ENCODE measurements around the gene S1PR4.
"Not testable (repeated sequence)": the region's sequence is repeated elsewhere in the genome, so short reads cannot be mapped to it uniquely, and the experiment has no call there.

Gene S1PR4

DNA sequence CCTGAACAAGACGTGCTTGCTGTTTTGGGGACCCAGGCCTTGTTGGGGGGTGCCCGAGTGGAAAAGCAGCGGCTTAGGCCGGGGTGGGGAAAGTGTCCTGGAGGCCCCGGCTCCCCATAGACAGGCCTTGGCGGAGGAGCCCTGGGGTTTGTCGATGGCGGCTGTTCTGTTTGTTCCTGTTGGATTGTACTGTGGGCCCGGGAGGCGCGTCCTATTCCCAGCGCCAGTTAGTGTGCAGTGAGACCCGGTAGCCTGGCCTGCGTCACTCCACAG is 18.3 kb downstream of the S1PR4 start:
- DNase-seq, result no peak

DNA sequence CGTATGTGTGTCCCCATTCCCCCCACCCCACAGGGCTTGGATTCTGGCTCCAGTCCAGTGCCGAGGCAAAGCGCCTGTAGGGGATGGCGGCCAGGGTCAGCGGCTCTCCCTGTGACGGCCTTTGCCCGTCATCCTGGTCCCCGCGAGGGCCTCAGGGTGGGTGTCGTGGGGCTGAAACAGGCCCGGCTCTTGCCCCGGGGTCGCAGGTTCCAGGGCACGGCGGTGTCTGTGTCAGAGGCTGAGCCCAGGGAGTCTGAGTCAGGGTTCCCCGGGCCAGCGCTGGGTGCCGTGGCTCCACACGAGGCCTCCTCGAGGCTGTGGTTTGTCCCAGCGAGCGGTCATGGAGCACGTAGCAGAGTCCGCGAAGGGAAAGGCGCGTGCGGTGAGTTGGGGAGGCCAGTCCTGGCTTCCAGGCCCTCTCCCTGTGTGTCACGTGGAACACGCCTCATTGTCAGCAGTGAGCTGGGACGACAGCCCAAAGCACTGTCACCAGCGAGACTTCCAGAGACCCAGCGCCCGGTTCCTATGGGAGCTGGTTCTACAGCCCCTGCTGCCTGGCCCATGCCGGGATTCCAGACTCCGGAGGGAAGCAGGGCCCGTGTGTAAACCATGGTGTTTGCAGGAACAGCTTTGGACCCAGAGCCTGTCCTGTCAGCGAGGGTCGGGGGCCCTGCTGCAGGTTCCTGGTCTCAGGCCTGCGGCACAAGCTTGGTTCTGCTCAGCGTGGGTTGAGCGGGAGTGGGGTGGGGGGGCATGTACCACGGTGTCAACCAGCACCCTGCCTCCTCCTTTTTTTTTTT is 20.5 kb downstream of the S1PR4 start:
- DNase-seq, result no peak

DNA sequence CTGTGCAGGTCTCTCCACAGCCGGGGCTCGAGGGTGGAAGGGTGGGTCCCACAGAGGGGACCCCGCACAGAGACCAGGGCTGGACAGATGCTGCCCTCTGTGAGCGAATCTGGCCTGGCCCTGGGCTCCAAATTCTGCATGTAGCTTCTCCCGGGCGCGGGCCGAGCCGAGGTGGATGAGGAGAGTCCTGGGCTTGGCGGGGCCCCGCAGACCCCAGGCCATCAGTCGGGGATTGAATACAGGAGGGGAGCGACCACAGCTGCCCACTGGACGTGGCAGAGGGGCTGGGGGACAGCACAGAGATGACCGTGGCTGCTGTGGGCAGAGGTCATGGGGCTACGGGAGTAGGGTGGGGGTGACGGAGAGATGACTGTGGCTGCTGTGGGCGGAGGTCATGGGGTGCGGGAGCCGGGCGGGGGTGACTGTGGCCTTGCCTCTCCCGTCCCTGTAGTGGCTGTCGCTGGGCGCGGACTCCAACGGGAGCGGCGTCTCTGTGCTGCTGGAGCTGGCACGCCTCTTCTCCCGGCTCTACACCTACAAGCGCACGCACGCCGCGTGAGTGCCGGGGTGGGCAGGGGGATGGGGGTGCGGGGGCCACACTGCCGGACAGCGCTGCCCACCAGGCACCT is 22.6 kb downstream of the S1PR4 start:
- DNase-seq, result no peak

DNA sequence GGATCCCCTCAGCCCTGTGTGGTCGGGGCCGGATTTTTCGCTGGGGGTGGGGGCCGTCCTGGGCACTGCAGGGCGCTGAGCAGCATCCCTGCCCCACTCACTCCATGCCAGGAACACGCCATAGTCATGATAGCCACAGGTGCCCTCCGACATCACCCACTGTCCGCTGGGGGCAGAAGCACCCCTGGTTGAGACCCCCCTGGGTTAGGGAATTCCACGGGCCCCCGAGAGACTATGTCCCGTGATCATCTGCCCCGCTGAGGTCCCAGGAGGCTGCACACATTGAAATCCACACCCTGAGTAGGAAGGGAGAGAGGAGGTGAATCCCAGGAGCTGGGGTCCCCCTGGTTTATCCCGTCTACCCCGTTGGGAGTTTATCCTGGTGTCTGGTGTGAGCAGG is 23.3 kb downstream of the S1PR4 start:
- no peak for DNase-seq

DNA sequence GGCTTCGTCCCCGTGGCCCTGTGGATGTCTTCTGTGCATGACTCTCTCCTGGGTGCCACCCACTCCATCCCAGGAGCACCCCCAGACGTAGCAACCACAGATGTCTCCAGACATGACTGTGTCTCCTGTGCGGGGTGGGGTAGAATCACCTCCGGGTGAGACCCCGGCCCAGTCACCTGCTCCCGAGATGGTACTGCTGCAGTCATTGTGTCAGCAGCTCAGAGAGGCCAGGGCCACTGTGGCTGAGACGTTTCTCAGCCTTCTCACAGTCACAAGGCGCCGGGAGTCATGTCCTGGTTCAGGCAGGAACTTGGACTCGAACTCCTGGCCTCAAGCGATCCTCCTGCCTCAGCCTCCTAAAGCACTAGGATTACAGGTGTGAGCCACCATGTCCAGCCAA is 23.8 kb downstream of the S1PR4 start:
- no peak for DNase-seq

DNA sequence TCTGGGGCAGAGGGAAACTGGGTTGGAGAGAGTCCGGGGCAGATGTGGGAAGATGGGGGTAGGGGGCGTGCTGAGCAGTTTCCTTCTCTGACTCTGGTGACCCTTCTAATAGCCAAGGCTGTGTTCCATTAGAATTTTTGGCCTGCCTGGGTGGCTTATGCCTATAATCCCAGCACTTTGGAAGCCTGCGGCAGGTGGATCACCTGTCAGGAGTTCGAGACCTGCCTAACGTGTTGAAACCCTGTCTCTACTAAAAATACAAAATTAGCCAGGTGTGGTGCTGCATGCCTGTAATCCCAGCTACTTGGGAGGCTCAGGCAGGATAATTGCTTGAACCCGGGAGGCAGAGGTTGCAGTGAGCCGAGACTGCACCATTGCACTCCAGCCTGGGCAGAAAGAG is 24.3 kb downstream of the S1PR4 start:
- not testable (repeated sequence) for DNase-seq

DNA sequence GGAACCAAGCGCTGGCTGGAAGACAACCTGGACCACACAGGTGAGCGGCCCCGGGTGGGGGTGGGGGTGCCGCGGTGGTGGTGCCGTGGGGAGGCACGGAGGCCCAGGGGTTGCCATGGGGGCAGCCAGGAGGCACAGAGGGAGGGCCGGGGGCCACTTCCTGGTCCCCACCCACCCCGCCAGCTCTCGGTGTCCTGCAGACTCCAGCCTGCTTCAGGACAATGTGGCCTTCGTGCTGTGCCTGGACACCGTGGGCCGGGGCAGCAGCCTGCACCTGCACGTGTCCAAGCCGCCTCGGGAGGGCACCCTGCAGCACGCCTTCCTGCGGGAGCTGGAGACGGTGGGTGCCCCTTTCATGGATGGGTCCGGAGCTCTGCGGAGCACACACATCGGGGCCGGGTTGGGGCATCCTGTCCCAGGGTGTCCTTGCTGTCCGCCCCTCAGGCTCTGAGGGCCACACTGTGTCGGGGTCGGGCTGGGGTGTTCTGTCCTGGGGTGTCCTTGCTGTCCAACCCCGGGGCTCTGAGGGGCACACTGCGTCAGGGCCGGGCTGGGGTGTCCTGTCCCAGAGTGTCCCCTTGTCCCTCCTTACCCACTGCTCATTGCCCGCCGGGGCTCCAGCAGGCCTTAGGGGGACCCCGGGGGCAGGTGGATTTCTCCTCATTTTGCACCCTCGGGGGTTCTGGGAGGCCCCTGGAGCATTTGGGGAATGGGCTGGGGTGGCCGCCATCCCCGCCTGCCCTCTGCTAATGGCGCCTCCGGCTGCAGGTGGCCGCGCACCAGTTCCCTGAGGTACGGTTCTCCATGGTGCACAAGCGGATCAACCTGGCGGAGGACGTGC is 25.5 kb downstream of the S1PR4 start:
- no peak for DNase-seq

DNA sequence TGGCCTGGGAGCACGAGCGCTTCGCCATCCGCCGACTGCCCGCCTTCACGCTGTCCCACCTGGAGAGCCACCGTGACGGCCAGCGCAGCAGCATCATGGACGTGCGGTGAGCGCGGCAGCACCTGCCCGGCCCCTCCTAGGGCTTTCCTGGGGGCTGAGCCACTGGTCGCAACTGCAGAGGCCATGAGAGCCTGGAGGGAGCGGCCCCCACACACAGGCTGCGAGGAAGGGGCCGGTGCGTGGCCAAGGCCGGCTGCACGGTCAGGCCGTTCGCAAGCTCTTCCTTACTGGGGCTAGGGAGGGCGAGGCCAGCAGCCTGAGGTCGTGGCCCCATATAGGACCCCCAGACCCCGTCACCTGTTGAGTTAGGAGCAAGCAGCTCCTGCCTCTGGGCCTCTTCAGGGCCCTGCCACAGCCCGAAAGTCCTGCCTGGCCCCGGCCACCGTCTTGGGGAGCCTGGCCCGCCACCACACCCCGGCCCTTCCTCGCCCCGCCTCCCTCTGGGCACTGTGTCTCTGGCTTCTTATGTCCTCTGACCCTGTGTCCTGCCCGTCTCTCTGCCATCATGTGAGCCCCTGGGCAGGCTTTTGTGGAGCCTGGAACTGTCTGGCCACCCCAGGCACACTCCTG is 26.2 kb downstream of the S1PR4 start:
- DNase-seq, result no peak

DNA sequence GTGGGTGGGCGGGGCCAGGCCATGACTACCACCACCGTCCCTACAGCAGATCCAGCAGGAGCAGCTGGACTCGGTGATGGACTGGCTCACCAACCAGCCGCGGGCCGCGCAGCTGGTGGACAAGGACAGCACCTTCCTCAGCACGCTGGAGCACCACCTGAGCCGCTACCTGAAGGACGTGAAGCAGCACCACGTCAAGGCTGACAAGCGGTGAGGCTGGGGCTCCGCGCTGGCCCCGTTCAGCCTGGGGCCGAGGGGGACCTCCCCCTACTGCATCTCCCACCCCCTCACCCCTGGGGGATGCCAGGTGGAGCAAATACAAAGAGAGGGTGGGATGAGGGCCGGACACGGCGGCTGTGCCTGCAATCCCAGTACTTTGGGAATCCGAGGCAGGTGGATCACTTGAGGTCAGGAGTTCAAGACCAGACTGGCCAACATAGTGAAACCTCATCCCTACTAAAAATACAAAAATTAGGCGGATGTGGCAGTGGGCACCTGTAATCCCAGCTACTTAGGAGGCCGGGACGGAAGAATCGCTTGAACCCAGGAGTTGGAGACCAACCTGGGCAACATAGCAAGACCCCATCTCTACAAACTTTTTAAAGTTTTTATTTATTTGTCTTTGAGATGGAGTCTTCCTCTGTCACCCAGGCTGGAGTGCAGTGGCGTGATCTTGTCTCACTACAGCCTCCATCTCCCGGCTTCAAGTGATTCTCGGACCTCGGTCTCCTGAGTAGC is 27.8 kb downstream of the S1PR4 start:
- no peak for DNase-seq

DNA sequence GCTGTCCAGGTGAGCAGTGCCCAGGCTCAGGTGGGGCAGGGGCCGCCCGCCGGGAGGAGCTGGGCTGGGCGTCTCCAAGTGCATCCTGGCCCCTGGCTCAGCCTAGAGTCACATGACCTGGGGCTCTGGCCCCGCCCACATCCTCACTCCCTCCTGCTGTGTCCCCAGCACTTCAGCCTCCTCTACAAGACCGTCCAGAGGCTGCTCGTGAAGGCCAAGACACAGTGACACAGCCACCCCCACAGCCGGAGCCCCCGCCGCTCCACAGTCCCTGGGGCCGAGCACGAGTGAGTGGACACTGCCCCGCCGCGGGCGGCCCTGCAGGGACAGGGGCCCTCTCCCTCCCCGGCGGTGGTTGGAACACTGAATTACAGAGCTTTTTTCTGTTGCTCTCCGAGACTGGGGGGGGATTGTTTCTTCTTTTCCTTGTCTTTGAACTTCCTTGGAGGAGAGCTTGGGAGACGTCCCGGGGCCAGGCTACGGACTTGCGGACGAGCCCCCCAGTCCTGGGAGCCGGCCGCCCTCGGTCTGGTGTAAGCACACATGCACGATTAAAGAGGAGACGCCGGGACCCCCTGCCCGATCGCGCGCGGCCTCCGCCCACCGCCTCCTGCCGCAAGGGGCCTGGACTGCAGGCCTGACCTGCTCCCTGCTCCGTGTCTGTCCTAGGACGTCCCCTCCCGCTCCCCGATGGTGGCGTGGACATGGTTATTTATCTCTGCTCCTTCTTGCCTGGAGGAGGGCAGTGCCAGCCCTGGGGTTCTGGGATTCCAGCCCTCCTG is 29.1 kb downstream of the S1PR4 start:
- DNase-seq, result no peak

DNA sequence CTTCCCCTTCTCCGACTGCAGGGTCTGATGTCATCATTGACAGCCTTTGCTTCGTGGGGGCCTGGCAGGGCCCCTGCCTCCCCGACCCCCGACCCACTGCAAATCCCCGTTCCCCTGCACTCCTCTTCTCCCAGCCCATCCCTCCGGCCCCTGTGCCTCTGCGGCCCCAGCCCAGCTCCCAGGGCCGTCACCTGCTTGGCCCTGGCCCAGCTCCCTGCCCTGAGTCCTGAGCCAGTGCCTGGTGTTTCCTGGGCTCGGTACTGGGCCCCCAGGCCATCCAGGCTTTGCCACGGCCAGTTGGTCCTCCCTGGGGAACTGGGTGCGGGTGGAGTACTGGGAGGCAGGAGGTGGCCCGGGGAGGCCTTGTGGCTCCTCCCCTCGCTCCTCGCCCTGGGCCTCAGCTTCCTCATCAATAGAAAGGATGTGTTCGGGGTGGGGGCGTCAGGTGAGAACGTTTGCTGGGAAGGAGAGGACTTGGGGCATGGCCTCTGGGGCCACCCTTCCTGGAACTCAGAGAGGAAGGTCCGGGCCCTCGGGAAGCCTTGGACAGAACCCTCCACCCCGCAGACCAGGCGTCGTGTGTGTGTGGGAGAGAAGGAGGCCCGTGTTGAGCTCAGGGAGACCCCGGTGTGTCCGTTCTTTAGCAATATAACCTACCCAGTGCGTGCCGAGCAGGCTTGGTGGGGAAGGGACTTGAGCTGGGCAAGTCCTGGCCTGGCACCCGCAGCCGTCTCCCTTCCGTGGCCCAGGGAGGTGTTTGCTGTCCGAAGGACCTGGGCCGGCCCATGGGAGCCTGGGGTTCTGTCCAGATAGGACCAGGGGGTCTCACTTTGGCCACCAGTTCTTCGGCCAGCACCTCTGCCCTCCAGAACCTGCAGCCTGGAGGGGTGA is 30.0 kb downstream of the S1PR4 start:
- DNase-seq, result no peak

DNA sequence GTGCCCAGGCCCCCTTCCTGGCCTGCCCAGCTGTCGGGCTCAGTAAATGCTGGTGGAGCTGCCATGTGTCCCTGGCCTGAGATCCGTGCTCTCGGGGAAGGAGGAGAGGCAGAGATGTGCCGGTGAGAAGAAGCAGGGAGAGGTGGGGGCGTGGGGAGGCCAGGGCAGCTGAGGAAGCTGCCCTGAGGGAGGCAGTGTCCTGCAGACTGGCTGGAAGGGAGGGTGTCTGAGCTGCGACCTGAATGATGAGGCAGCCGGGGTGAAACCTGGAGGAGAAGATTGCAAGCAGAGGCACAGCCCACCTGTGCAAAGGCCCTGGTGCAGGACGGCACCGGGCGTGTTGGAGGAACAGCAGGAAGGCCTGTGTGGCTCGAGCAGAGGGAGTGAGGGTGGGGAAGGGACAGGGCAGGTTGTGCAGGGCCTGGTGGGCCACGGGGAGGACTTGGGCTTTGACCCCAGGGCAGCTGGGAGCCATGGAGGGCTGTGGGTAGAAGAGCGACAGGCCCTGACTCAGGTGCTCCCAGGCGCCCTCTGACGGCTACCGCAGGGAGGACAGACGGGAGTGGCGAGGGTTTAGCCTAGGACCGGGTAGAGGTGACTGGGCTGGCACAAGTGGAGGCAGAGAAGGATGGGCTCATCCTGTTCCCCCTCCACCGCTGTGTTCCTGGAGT is 31.9 kb downstream of the S1PR4 start:
- DNase-seq, result no peak

DNA sequence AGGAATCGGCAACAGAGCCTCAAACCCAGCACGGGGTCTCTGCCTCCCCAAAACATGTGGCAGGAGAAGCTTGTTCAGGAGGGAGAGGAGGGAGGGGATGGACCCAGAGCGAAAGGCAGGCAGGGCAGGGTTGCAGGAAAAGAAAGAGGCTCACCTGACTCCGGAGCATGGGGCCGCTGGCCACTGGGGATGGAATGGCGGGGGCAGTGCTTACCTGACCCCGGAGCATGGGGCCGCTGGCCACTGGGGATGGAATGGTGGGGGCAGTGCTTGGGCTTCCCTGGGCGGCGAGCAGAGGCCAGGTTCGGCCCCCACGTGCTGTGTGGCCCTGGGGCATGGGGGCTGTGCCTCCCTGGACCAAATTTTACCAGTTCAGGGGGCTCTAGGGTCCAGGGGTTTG is 32.6 kb downstream of the S1PR4 start:
- no peak for DNase-seq

DNA sequence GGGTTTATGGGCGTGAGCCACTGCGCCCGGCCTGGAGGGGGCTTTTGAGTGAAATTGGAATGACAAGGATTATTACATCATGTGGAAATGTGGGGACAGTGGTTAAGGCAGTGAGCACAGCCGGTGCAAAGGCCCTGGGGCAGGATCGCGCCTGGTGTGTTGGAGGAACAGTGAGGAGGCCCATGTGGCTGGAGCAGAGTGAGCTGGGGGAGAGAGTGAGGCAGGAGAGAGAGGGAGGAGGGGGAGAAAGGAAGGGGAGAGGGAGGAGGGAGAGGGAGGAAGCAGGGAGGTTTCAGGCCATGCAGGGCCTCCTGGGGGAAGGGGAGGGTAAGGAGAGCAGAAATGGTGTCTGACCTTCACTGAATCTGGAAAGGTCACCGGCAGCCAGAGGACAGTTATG is 34.6 kb downstream of the S1PR4 start:
- DNase-seq, result no peak

DNA sequence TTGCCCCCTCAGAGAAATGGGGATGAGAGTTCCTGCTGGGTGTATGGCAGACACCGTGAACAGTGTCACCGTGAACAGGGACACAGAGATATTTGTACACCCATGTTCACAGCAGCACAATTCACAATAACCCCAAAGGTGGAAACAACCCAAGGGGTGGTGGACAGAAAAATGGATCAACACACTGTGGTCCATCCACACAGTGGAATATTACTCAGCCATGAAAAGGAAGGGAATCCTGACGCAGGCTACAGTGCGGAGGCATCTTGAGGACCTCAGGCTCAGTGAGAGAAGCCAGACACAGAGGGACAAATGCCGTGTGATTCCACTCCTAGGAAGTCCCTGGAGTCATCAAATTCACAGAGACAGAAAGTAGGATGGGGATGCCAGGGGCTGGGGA is 38.3 kb downstream of the S1PR4 start:
- DNase-seq, result no peak

DNA sequence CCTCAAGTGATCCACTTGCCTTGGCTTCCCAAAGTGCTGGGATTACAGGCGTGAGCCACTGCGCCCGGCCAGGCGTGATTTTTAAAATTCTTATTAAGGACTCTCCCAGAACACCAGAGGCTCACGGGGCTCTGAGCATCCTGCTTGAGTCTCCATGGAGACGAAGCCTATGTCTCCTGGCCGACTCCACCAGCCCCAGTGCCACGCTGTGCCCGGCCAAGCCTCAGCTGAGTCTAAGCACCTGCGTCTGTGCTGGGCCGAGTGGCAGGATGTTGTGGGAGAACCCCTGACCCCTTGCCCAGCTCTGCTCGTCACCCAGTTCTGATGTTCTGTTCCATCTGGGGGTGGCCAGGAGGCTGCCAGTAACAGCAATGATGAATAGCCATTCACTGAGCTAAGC is 42.0 kb downstream of the S1PR4 start:
- no peak for DNase-seq

DNA sequence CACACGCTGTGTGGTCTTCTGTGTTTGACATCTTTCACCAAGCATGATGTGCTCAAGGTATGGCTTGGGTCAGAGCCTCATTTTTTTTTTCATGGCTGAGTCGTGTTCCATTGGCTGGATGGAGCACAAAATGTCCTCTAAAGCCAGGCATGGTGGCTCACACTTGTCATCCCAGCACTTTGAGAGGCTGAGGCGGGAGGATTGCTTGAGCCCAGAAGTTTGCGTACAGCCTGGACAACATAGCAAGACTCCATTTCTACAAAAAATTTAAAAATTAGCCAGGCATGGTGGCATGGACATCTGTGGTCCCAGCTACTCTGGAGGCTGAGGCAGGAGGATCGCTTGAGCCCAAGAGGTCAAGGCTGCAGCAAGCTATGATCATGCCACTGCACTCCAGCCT is 43.0 kb downstream of the S1PR4 start:
- DNase-seq, result not testable (repeated sequence)

DNA sequence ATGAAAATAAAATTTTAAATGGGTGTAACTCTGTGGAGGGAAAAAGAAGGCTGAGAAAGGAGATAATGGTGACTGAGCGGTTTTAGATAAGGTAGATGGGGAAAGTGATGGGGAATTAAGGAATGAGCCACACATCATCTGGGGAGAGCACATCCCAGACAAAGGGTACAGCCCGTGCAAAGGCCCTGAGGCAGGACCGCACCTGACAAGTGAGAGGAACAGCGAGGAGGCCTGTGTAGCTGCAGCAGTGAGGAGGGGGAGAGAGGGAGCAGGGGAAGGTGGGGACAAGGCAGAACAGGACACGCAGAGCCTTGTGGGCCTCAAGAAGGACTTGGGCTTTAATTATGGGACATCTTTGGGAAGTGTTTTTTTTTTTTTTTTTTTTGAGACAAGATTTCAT is 44.1 kb downstream of the S1PR4 start:
- no peak for DNase-seq

DNA sequence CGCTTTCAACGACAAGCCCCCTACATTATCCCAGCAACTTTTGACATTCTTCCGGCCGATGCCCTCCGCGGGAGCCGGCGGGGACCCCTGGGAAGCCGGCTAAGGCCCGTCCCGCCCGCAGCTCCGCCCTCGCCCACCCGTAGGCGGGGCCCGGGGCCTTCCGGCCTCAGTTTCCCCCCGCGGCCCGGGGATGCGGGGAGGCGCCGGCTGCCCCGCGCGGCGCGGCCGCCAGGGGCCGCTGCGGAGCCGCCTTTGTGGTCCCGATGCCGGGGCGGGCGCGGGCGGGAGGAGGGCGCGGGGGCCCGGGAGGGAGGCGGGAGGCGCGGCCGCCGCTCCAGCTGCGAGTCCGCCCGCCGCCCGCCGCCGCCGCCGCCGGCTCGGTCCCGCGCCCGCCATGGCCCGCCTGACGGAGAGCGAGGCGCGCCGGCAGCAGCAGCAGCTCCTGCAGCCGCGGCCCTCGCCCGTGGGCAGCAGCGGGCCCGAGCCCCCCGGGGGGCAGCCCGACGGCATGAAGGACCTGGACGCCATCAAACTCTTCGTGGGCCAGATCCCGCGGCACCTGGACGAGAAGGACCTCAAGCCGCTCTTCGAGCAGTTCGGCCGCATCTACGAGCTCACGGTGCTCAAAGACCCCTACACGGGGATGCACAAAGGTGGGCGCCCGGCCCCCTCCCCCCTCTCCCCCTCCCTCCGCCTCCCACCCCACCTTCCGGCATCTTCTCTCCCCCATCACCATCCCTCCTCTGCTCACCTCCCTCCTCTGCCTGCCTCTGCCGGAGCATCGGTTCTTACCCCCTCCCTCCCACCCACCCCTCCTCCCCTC is 46.0 kb downstream of the S1PR4 start, which contains the start of gene CELF5:
TSS of gene CELF5 (plus strand) at position 316 of the 823 bp plus-strand sequence. CDS start at position 395, 79 bp downstream.
- DNase-seq, result no peak

DNA sequence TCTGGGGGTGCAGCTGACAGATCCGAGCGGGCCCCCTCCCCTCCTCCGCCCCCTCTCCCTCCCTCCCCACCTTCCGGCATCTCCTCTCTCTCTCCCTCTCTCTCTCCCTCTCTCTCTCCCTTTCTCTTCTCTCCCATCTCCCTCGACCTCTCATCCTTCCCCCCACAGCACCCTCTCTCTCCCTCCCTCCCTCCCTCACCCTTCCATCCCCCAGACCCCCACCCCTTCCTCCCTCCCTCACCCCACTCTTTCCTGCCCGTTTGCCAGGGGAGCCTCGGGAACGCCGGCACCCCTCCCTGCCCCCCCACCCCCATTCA is 46.6 kb downstream of the S1PR4 start:
- no peak for DNase-seq
